Activated naive CD4-positive, alpha-beta T cell (primary cell): ENCODE measurements around the gene ATPAF1.

Source experiments
- DNase-seq, 4 experiments: peaks; one replicate each; lab custom pipeline; 2025; lab: John Stamatoyannopoulos, UW

Gene ATPAF1

GRCh38 chr1:46616277-46617107, 51.7 kb downstream of the ATPAF1 start, which contains the start of gene MOB3C:
Gene MOB3C, minus strand, starts transcription at chr1:46616811. Its CDS starts 3,490 bp downstream, at chr1:46613321.
- peak in 2 of 4 experiments; percentile 45 to 59 for DNase-seq

DNA sequence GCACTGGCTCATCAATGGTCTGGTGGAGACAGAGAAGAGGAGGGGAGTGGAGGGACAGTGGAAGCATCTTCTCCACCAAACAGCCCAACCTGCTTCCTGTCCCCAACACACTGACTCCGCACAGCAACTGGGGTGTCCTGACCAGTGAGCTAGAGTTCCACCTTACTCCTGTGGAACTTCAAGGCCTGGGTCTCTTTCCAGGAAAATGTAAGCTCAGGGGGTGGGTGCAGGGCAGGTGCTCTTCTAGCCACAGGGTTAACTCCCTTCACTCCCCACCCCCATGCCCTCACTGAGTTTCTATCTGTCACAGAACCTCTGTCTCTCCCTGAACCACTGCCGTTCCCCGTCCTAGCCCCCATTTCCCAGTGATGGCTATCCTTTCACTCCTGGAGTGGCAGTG, 52.4 kb downstream of the ATPAF1 start:
- DNase-seq: no peak

DNA sequence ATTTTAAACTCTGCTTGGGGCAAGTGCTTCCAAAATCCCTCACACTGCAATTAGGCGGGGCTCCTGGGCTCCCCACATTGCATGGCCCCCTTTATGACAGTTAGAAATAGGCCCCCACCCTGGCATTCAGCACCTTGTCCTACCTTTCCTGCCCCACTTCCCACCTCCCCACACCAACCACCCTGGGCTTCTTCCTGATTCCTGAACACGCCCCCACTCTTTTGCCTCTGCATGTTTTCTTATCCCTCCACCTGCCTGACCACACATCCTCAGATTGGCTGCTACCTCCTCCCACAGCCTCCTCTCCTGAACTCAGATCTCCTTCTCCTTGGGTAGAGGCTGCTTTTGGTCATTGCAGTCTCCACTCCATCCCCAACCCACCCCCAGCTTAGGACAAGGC, 53.1 kb downstream of the ATPAF1 start:
- DNase-seq: no peak

DNA sequence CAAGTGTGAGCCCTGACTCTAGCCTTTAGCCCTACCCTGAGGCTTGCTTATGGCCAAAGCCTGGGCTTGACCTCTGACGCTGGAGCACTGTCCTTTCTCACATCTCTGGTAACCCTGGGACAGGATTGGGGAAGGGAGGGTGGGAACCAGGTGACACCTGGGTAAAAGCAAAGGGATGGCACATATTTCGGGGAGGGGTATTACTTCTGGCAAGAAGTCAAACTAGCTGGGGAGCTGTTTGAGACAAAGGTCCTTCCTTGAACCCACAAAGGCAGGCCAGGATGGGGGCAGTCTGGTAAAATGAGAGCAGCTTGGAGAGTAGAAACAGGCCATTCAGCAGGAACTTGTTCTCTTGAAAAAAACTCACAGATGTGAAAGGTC, 53.6 kb downstream of the ATPAF1 start:
- DNase-seq: no peak

GRCh38 chr1:46613661-46614603, 54.2 kb downstream of the ATPAF1 start:
- peak in 2 of 4 experiments; percentile 5 to 20 for DNase-seq

DNA sequence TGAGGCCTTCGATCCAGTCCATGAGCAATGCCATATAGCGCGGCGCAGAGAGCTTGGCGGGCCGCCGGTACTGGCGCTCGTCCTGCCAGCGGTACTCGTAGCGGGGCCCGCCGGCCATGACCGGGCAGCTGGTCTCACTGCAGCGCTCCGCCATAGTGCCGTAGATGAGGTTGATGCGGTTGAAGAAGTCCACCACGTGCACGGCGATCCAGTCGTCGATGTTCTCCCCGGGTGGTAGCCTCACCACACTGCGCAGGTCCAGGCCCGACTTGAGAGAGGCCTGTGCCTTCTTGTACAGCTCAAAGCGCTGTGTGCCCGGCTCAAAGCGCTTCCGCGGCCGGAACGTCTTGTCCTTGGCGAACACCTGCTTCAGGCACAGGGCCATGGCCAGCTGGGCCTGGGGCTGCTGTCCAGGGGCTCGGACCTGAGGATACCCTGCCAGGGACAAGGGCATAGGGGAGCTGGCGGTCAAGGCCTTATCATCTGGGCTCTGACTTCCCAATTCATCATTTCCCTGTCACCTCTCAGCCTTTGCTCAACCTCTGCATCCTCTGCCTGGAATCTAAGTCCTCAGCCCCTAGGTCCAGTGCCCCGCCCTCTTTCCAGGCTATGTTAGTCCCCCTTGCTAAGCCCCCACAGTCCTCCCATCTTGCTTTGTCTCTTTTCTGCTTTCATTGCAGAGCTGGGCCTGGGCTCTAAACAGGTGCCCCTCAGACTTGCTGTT, 55.1 kb downstream of the ATPAF1 start:
- no peak for DNase-seq

DNA sequence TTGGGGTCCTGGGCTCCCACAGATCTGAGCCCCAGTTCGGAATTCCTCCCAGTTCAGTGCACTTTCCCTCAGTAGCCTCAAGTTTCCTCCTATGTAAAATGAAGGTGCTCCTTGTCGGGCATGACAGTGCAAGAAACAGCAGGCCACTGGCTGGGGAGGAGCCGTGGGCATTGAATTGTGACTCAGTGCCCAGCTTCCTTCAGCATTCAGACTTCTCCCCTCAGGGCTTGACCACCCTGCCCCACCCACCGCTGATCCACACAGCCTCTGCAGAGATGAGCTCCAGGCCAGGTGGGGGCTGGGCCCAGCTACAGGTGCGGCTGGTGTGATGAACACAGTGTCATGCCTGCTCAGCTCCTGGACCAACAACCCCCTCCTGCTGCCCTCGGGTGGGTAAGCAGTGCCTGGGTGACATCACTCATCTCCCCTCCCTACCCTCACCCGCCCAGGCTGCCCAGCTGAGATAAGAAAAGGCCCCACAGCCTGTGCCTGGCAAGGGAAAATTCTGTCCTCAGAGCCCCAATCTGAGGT, 56.4 kb downstream of the ATPAF1 start:
- no peak for DNase-seq

- DNase-seq: no peak
Measured at GRCh38 chr1:46607345-46608130, 60.6 kb downstream of the ATPAF1 start.

DNA sequence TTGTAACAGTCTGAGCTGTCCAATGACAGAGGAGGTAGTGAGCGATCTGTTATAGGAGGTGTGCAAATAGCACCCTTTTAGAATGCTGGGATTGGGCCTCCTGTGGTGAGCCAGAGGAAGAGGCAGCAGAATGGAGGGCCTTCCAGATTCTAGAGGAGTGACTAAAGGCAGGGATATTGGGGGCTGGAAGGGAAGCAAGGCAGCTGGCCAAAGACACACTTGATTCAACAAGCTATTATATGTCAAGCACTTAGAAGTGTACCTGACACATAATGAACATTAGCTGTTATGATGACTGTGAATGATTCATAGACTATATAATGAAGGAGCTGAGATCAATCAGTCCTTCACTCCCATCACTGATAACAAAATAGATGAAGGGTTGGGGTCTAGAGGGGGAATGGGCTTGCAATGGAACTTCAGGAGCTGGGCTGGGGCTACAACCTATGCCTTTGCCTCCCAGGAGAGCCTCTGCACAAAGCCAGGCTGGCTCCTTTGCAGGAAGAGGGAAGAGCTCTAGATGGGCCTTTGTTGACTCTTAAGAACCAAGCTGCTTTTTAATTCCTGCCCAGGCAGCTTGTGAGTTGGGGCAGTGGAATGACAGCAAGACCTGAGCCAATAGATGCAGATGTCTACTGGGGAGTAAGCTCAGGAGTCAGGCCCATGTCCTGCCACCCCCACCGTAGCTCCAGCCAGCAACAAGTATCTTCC, 61.8 kb downstream of the ATPAF1 start:
- DNase-seq: no peak

DNA sequence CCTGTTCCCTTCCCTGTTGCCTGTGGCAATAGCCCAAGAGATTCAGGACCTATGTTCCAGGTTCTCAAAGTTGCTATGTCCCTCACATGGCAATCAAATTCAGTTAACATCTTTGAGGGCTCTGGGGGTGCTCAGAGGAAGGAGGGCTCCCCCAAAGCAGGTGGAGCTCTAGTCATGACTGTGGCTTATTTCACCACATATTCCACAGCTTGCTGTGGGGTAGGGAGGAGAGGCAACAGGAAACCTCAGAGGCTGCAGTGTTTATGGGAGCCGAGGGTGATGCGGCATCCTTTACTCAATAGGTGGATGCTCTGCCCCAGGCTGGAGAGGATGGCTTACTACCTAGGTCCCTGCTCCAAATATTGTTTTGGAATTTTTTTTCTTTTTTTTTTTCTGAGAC, 62.9 kb downstream of the ATPAF1 start:
- DNase-seq: no peak

DNA sequence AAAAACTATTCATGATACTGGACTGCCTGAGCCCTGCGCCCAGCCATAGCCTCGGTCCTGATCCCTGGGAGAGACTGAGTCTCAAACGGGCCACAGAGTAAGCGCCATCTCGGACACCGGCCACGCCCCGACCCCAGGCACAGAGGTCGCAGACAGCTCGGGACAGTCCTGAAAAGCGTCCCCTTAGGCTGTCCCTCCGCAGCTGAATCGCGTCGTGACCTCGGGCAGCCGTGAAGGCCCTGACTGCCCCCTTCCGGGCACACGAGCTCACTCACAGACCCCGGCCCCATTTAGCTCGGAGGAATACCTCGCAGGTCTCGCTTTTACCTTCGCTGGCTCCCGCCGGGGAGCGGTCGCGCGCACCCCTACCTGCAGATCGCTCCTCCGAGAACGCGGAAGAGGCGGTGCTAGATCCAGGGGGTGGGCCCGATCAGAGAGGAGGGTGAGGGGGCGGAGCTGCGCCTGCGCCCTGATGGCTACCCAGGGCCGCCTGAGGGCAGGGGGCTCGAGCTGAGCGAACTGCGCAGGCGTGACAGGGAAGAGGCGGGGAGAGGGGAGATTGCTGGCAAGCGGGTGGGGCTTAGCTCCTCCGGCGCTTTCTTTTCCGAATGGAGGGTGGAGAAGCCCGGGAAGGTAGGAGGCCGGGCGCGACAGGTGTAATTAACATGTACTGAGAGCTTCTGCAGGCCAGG, 64.2 kb downstream of the ATPAF1 start, which contains the start of gene MKNK1:
MKNK1 (minus strand) TSS at position 411 of the 692 bp plus-strand sequence. CDS start 20,941 bp downstream, outside the sequence.
- DNase-seq: peak; percentile 89 to 98 (median 94)

DNA sequence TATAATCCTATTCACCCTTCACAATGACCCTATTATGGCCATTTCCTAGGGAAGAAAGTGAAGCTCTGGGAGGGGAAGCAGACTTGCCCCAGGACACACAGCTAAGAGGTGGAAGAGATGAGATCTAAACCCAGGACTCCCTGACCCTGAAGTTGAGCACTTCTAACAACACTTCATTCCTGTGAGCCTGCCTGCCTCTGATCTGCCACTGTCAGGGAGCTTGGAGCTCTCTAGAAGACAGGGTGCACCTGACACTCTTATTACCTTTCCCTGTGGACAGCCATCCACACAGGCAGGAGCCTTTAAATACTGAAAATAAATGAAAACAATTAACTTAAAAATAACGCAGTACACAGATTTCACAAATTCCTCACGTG, 64.7 kb downstream of the ATPAF1 start:
- DNase-seq: no peak

DNA sequence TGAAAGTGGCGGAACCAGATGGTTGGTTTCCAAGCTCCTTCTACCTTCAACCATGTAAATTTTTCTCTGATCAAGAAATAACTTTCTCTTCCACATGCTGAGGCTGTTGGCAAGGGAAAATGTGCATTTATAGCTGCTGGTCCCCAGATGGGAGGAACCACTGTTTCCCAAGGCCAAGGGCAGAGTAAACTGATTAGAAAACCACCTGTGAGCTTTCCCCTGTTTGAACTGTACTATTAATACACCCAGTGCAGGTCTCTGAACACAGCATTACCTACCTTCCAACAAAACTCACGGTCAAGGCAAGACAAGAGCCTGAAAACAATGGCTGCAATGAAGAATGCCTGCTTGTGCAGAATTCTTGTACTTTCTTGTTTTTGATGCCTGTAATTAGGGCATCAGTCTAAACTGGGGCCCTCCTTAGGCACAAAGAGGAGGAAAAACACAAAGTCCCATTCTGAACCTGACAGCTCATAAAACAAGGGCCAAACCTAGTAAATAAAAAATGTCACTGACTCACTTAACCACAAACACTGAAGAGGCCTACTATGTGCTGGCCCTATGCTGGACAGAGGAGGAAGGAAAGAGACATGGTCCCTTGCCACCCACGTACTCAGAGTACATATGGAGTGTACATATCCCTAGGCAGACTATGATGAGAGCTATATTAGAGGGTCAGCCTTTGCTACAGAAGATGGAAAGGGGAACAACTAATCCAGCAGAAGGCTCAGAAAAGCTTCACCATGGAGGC, 66.7 kb downstream of the ATPAF1 start:
- DNase-seq: no peak

GRCh38 chr1:46599059-46599970, 68.8 kb downstream of the ATPAF1 start:
- DNase-seq: no peak

GRCh38 chr1:46596846-46597245, 71.3 kb downstream of the ATPAF1 start:
- DNase-seq: no peak

GRCh38 chr1:46596036-46596435, 72.1 kb downstream of the ATPAF1 start:
- no peak for DNase-seq

GRCh38 chr1:46595127-46595526, 73.0 kb downstream of the ATPAF1 start:
- no peak for DNase-seq

DNA sequence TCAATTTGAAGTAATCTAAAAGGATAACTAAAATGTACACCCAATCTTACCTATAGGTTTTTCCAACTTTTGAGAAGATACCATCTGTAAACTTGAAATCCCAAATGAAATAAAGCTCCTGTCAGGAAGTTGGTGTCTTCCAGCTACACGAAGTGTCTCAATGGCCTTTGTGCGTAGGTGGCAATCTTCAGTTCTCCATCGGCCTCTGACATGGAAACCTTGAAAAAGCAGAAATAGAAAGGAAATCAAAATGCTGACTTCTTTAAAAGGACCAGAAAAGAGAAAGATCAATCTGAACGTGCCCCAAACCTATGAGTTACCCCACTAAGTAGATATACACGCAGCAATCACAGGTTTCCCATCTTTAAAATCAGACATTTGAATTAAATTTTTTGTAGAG, 74.1 kb downstream of the ATPAF1 start:
- no peak for DNase-seq
